ENCODE results near the gene KCTD16.

DNA sequence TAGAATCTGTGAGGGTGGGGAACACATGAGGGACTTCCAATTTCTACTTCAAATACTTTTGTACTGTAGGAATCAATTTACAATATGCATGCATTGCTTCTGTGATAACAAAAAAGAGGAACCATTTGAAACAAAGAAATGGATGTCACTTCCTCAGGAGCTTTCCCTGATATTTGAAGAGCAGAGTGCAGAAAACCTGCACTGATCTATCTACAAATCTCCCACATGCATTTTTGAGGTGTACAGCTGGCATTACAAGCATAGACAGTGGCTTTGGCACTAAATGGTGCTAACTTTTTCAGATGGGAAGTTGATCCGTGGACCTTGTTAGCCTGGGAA is 27.9 kb upstream of the KCTD16 start:
- TF ChIP-seq, protein P1, sequence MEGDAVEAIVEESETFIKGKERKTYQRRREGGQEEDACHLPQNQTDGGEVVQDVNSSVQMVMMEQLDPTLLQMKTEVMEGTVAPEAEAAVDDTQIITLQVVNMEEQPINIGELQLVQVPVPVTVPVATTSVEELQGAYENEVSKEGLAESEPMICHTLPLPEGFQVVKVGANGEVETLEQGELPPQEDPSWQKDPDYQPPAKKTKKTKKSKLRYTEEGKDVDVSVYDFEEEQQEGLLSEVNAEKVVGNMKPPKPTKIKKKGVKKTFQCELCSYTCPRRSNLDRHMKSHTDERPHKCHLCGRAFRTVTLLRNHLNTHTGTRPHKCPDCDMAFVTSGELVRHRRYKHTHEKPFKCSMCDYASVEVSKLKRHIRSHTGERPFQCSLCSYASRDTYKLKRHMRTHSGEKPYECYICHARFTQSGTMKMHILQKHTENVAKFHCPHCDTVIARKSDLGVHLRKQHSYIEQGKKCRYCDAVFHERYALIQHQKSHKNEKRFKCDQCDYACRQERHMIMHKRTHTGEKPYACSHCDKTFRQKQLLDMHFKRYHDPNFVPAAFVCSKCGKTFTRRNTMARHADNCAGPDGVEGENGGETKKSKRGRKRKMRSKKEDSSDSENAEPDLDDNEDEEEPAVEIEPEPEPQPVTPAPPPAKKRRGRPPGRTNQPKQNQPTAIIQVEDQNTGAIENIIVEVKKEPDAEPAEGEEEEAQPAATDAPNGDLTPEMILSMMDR (IDR thresholded peaks at IDR 0.05; ENCODE audit: insufficient read depth, low read depth, low read length) = no peak
- no peak for TF ChIP-seq EZH2 (IDR thresholded peaks at IDR 0.05; ENCODE audit: insufficient read depth, low read length)
